ENCODE results near the gene CAMK1D.
"Not testable (repeated sequence)": the region's sequence is repeated elsewhere in the genome, so short reads cannot be mapped to it uniquely, and the experiment has no call there.

The CAMK1D gene

DNA sequence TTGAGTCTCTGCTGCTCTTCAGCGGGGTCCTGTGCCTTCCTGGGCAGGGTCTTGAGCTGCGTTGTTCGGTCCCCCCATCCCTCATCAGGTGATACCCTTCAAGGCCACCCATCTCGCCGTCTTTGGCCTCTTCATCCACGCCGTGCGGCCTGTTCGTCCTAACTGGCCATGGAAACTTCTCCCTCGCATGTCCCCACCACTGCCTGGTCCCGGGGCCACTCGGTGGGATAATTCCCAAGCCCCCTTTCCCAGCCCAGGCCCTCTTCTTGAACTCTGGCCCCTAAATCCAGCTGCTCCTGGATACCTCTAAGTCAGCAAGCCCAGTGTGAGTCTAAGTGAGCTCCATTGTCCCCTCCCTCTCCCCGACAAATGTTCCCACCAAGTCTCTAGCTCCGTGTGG is 74.5 kb downstream of the CAMK1D start:
- in situ Hi-C loops (cut with MboI; ENCODE audit: low sequenced_read_pairs): no loop called here

DNA sequence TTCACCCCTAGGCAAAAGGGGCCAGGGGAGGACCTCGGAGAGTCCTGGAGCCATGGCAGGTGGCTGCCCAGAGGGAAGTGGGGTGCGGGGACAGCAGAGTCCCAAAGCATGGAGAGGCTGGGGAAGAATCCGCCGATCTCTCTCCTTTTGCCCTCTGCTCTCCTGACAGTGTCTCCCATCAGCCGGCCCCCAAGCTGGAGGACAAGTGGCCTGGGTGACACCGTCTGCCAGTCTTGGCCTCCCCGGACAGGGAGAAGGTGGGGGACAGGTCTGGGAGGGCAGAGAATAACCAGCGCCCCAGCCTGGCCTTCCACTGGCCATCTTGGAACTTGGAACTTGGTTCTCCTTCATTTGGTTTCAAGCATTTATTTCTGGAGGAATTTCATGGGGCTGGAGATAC is 77.9 kb downstream of the CAMK1D start:
- in situ Hi-C loops (cut with MboI; ENCODE audit: low sequenced_read_pairs): no loop called here

DNA sequence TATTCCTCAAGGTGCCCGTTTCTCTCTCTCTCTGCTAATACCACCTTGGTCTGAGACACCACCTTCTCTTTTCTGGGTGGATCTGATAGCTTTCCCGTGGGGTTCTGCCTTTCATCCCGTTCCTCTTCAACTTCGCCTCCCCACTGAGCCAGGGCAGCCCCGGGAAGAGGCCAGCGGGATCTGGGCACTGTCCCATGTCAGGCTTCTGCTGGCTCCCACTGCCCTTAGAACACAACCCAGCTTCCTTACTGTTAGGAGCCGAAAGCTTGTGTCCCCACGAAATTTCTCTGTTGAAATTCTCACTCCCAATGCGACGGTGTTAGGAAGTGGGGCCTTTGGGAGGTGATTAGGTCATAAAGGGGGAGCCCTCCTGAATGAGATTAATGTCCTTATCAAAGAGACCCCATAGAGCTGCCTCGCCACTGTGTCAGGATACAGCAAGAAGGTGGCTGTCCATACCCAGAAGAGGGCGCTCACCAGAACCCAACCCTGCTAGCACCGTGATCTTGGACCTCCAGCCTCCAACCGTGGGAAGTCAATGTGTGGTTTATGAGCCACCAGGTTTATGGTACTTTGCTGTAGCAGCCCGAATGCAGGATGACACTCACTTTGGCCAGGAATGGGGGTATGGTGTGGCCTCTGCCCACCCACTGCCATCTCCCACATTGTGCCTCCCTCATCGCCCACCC is 79.2 kb downstream of the CAMK1D start:
- in situ Hi-C loops (cut with MboI; ENCODE audit: low sequenced_read_pairs): no loop called here

DNA sequence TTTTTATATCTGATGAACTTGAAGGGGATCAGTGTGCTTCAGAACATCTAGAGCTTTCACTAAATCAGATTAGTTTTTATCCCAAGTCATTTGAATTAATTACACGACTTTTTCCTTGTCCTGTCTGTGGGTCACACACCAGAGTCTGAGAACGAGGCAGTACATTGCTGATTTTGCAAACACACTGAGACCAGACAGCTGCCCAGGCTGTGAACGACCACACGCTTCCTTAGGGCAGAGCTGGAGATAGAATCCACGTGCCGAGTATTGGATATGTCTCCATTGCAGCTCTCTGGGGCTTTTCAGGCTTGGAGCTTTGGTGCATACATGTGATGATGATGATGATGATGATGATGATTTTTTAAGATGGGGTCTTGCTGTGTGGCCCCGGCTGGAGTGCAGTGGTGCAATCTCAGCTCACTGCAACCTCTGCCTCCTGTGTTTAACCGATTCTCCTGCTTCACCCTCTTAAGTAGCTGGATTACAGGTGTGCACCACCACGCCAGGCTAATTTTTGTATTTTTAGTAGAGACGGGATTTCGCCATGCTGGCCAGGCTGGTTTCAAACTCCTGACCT is 81.1 kb downstream of the CAMK1D start:
- in situ Hi-C loops (cut with MboI; ENCODE audit: low sequenced_read_pairs): no loop called here

DNA sequence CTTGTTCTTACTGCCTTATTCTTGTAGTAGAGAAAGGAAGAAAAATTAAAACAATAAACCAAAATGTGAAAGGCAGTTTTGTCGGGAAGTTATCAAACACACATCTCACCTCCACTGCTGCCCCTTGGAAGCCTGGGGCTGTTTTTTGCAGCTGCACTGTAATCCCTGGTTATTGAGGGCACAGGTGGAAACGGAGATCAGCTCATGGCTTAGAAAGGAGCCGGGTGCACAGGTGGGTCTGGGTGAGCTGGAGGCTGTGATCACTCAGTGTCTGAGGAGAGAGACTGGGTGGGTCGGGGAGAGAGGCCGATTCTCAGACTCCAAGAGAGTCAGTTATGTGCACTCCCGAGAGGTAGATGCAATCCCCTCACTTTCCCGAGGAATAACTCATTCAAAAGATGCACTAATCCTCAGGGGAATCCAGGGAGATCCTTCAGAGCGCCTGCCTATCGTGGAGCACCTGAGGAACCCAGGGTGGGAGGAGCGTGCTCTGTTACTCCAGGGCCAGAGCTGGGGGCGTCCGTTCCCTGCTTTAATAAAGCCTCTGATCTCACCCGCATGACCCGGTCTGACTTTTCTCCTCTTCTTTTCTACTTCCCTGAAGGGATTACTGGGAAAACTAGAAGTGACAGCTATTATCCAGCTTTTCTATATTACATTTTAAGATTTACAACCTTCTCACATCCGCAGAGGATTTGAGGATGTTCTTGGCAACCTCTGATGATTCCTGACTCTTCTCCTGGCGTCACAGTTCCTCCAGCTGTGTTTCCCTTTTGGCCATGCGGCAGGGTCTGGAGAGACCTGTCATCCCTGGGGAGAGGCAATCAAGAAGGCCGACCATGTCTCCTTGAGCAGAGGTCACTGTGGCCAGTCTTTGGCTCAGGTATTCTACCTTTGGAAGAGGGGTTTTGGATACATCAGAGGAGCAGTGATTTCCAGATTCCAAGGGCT is 82.1 kb downstream of the CAMK1D start:
- in situ Hi-C loops (cut with MboI; ENCODE audit: low sequenced_read_pairs): no loop called here

DNA sequence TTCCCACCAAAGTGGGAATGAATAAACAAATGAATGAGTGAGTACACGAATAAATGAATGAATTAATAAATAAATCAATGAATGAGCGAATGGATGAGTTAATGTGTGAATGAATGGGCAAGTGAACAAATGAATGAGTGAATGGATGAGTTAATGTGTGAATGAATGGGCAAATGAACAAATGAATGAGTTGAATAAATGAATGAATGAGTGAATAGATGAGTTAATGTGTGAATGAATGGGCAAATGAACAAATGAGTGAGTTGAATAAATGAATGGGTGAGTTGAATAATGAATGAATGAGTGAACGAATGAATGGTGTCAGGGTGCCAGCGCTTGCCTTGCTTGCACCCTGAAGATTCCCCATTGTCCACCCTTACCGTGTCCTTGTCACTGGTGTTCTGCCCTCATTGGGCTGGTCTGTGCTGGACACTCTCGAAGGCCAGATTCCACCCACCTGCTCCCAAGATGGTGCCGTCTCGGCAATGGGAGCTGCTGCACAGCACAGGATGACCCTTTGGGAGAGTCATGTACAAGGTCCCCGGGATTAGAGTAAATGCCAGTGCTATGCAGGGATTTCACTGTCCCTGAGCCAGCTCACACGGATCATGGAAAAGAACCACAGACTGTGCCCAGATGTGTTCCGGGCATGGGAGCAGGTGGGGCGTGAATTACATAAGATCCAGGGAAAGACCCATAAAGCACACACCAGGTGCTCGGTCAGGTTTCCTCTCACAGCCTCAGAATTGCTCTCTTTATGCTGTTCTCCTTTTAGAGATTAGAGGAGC is 83.2 kb downstream of the CAMK1D start:
- in situ Hi-C loops (cut with MboI; ENCODE audit: low sequenced_read_pairs): no loop called here

DNA sequence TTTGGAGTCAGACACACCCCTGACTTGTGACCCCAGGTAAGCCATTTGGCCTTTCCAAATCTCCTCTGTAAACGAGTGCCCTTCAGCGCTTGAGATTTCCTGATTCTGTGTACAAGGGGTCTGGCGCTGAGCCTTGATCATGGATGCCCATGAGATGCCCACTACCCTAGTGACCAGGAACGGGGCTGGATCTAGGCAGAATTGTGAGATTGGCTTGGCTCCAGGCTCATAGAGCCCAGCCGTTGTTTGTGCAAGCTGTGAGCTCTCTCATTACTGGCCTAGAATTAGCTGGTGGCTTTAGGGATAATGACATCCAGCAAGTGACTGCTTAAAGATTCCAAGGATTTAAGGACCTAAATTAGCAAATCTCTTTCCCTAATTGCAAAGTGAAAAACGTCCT is 84.9 kb downstream of the CAMK1D start:
- in situ Hi-C loops (cut with MboI; ENCODE audit: low sequenced_read_pairs): no loop called here

DNA sequence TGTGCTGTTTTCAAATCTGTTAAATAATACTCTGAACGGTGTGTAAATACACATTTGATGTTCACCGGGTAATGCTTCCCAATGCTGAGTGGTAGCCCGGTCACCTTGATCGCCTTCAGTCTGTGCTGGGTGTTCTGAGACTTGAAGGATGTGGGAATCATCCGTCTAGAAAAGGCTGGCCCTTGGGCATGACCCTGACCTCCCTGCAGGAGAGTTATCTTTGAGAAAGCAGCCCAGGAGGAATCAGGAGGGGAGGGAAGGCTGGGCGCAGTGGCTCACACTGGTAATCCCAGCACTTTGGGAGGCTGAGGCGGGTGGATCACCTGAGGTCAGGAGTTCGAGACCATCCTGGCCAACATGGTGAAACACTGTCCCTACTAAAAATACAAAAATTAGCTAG is 85.3 kb downstream of the CAMK1D start:
- in situ Hi-C loops (cut with MboI; ENCODE audit: low sequenced_read_pairs): not testable (repeated sequence)

DNA sequence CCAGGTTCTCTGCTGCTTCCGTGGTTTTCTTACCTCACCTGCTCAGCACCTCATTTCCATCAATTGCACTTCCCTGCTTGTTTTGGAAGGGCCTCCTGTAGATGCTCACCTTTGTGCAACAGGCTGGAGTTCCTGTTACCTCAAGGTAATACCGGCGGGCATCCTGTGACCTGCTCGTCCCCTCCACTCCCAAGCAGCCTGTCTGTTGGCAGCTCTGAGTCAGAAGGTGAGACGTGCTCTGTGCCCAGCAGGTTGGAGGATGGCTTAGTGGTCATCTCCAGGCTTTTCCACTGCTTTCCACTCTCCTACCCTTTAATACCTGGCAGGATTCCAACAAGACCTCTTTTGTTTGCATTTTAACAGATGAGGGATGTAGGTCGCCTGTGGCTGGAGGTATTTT is 86.0 kb downstream of the CAMK1D start:
- in situ Hi-C loops (cut with MboI; ENCODE audit: low sequenced_read_pairs): no loop called here

DNA sequence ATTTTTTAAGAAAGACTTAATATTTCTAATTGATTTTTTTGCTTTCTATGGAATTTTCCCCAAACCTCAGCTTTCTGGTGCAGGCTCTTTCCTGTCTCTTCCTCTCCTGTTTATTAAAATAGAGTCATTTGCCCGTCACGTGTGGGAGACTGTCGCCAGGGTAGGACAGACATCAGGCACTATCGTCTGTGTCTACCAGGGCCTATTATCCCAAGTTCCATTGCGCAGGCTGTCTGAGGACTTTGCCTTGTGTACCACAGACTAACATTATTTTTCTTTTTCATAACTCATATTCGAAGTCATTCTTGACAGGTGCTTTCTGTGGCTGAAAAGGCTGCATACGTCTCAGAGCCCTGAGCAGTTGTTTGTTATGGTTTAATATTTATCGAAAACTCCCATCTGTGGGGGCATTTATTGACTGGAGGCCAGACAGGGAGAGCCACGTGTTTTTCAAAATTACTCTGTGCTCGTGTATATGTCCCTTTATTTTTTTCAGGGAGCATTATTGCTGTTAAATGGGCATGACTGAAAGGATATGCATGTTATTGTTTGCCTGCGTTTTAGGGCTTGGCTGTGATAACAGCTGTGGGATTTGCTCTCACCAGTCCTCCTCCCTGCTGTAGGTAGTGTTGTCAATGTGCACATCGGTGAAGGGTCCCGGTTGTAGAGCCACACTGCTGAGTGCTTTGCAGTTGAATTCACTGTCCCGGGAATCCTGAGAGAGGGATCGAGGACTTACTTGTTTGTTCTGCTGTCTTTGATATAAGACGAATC is 89.8 kb downstream of the CAMK1D start:
- in situ Hi-C loops (cut with MboI; ENCODE audit: low sequenced_read_pairs): no loop called here

DNA sequence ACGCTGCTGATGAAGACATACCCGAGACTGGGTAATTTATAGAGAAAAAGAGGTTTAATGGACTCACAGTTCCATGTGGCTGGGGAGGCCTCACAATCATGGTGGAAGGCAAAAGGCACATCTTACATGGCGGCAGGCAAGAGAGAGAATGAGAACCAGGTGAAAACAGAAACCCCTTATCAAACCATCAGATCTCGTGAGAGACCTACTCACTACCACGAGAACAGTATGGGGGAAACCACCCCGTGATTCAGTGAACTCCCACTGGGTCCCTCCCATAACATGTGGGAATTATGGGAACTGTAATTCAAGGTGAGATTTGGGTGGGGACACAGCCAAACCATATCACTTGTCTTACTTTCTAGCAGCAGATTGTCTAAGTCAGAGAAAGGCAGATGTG is 90.4 kb downstream of the CAMK1D start:
- in situ Hi-C loops (cut with MboI; ENCODE audit: low sequenced_read_pairs): not testable (repeated sequence)

DNA sequence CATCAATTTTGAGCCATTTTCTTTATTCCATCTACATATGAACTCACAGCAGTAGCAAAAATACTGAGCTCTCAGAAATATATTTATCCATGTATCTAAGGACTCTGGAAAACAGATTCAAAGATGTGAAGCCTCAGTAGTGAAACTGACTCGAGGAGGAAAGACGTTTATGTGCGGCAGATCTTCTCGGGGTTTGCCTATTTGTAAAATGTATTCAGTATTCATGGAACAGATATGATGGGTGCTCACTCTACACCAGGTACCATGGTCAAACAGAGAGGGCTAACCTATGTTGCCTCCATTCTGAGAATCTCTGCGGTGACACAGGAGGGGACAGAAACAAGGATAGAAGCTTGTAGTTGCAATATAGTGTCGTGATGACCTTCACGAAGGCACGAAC is 93.7 kb downstream of the CAMK1D start:
- in situ Hi-C loops (cut with MboI; ENCODE audit: low sequenced_read_pairs): no loop called here

DNA sequence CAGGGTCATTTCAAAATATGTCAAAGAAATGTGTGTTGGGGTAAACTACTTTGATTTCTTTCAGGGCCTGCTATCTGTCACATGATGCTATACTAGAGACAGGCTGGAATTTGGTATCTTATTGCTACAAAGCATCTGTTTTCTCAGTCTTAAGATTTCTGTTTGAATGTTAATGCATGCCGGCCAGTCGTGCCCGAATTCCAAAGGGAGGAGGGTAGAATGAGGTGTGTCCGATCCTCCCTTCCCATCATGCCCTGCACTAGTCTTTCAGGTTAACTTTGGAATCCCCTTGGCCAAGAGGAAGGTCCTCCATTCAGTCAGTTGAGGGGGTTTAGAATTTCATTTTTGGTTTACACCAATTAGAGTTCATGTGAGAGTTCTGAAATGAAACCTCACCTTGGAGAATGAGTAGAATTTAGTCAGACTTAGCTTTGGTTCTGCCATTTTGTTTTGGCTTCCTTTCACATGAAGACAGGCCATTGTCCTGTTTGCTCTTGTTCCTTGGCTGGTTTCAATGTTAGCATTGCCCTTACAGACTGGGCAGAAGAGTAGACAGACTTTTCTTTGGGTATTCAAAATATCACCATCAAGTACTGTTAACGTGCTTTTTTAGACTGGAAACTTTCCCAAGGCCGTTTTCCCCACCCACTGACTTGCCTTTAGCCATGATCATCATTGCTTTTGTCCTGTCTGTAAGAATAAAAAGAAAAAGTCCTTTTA is 95.8 kb downstream of the CAMK1D start:
- in situ Hi-C loops (cut with MboI; ENCODE audit: low sequenced_read_pairs): no loop called here

DNA sequence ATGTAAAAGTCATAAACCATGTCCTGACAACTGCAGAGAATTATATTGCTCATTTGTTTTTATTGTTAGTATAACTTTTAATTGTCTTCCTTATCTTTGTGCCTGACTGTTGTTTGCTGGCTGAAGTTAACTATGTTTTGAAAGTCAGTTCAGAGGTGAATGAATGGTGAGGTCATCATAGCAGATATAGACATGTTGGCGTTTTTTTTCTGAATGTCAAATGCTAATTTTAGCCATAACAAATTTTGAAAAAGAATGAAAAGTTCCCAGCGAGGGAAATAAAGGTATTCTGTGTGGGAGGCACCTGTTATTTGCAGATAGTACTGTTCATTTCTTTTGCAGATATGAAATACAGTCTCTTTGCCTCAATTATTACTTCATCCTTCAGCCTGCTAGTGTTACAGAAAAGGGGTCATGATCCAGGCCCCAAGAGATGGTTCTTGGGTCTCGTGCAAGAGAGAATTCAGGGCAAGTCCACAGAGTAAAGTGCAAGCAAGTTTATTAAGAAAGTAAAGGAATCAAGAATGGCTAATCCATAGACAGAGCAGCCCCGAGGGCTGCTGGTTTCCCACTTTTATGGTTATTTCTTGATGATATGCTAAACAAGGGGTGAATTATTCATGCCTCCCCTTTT is 96.5 kb downstream of the CAMK1D start:
- in situ Hi-C loops (cut with MboI; ENCODE audit: low sequenced_read_pairs): no loop called here

DNA sequence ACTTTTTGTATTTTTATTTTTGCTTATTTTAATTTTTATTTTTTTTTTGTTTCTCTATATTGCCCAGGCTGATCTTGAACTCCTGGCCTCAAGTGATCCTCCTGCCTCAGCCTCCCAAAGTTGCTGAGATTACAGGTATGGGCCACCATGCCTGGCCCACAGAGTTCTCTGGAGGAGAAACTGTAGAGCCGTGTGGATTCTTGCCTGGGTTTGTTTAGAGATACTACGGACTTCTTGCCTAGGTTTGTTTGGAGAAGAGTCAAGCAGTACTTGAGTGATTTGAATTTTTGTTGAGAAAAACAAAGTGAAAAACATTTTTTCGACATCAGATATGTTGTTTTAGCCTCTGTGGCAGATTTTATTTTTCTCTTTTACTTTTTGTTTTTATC is 99.0 kb downstream of the CAMK1D start:
- in situ Hi-C loops (cut with MboI; ENCODE audit: low sequenced_read_pairs): no loop called here

DNA sequence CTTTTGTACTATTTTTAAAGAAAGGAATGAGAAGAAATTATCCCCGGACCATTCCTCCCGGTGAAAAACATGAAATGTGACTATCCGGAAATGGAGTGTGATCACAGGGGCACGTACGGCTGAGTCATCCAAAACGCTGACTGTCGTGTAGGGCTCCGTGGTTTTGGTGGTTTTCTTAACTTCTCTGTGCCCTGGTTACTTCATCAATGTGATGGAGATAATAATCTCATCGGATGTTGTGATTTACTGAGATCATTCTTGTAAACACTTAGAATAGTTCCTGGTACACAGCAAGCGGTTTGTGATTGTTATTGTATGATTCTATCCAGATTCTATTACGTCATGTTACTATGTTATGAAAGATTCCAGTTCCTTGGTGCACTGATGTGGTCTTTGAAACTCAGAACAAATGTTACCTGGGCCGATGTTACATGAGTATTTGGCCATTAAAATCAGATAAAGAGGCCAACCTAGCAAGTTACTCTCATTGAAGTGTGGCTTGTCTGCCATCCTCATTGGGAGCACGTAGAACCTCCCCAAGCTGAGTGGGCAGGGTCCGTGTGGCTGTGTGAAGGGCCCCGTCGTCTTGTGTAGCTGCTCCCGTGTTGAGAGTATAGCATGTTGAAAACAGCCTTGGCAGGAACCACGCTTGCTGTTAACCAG is 99.5 kb downstream of the CAMK1D start:
- in situ Hi-C loops (cut with MboI; ENCODE audit: low sequenced_read_pairs): no loop called here

DNA sequence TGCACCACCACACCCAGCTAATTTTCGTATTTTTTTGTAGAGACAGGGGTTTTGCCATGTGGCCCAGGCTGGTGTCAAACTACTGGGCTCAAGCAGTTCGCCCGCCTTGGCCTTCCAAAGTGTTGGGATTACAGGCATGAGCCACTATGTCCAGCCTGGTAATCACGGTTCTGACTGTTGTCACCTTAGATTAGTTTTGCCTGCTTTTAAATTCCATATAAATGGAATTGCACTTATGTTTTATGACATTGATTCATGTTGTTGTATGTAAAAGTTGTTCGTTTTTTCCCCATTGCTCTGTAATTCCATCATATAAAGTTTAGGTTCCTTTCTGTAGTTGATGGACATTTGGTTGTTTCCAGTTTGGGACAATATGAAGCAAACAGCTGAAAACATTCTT is 106.0 kb downstream of the CAMK1D start:
- in situ Hi-C loops (cut with MboI; ENCODE audit: low sequenced_read_pairs): no loop called here

DNA sequence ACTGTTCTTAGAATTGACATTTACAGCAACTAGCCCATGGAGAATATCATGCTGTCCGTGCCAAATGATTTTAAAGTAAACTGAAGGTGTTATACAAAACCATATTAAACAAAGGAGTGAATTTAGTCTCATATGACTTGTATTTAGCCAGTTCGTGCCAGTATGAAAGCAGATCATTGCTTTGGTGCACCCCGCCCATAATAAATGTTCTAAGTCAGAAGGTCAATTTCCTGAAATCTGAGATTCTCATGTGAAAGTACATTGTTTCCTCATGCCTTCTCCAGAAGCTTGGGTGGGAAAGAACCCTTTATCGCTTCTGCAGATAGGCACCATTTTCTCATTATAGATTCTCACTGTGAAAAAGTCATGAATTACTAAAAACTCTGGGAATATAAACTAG is 106.4 kb downstream of the CAMK1D start:
- in situ Hi-C loops (cut with MboI; ENCODE audit: low sequenced_read_pairs): no loop called here

DNA sequence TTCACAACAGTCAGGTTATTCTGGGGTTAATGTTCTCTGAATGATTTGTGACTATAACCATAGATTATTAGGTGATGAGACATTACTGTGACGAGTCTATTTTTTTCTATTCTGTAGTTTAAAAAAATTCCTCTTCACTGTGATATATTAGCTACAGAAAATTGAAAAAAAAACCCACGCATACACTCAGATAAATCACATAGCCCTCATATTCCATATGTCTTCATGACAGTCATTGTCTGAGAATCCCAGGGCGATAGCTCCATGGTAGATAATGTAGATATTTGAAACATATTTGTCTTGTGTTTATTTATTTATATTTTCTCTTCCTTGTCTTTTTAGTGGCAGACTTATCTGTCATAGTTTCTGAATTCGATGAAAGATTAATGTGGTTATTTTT is 110.0 kb downstream of the CAMK1D start:
- in situ Hi-C loops (cut with MboI; ENCODE audit: low sequenced_read_pairs): no loop called here
